IMR-90 (cell line): ENCODE results near the gene STAT5A. TPM values are rescaled to one million over a fixed set of nuclear protein-coding genes. Genes with fewer than 3 reads are reported as not detected.

Experiments used
- ATAC-seq: fragments of 200-7000 bp; cut with Tn5 transposase; 2 replicates; pipeline ENCODE4 v1.9.1; 2020; ENCODE audit warnings: low read depth, mild to moderate bottlenecking, moderate library complexity
- BruUV-seq: library from RNA; stranded (reverse); fragments of 400-500 nt; replicated peaks from 2 replicates; lab custom pipeline; 2021; lab: Mats Ljungman, UMichigan
- CTCF ChIA-PET: fragments of 300-600 bp; formaldehyde crosslinking; extraction: SDS; loops from one replicate; lab custom pipeline; 2021; ENCODE audit warnings: antibody characterized with exemption; lab: Yijun Ruan, JAX
- POLR2A ChIA-PET: fragments of 300-600 bp; sonication (Branson Sonifier 250); formaldehyde crosslinking; loops from one replicate; lab custom pipeline; 2022; ENCODE audit warnings: antibody characterized with exemption; ENCODE audit not compliant: unreplicated experiment; lab: Charles Lee
- DNase-seq: peaks from one replicate; pipeline ENCODE4 v3.0.0; 2013
- H2AFZ ChIP-seq: replicated peaks from 2 replicates; pipeline ENCODE3; 2013; ENCODE audit warnings: low read length, mild to moderate bottlenecking; ENCODE audit not compliant: poor library complexity
- H2AK5ac ChIP-seq: 2 replicates; pipeline ENCODE4 v1.6.1; 2013; ENCODE audit warnings: low read depth, low read length, inconsistent platforms
- H2AK9ac ChIP-seq: replicated peaks from 2 replicates; pipeline ENCODE3; 2013; ENCODE audit warnings: mild to moderate bottlenecking, low read depth, low read length, moderate library complexity; ENCODE audit not compliant: poor library complexity
- H2BK120ac ChIP-seq: 2 replicates; pipeline ENCODE4 v1.6.1; 2013; ENCODE audit warnings: low read depth, low read length, inconsistent platforms
- H2BK15ac ChIP-seq: 3 replicates; pipeline ENCODE4 v1.6.1; 2013; ENCODE audit warnings: low read depth, low read length, inconsistent platforms
- H2BK20ac ChIP-seq: 2 replicates; pipeline ENCODE4 v1.6.1; 2013; ENCODE audit warnings: low read depth, mild to moderate bottlenecking, inconsistent platforms, low read length, moderate library complexity
- H2BK5ac ChIP-seq: 2 replicates; pipeline ENCODE4 v1.6.1; 2013; ENCODE audit warnings: mild to moderate bottlenecking, low read depth, low read length, inconsistent platforms; ENCODE audit not compliant: poor library complexity, severe bottlenecking
- H3K14ac ChIP-seq: replicated peaks from 2 replicates; pipeline ENCODE4 v1.6.1; 2013; ENCODE audit warnings: low read depth, low read length, inconsistent platforms
- H3K18ac ChIP-seq: 2 replicates; pipeline ENCODE4 v1.6.1; 2013; ENCODE audit warnings: low read depth, low read length, control low read depth
- H3K23ac ChIP-seq: 2 replicates; pipeline ENCODE4 v1.6.1; 2013; ENCODE audit warnings: low read depth, low read length, inconsistent platforms
- H3K27ac ChIP-seq: 2 replicates; pipeline ENCODE4 v1.5.1; 2013; ENCODE audit warnings: mild to moderate bottlenecking, control low read depth, low read length; ENCODE audit not compliant: insufficient read depth
- H3K27me3 ChIP-seq: 2 replicates; pipeline ENCODE4 v1.6.1; 2013; ENCODE audit warnings: low read length; ENCODE audit not compliant: control insufficient read depth, insufficient read depth
- H3K36me3 ChIP-seq: 2 replicates; pipeline ENCODE4 v1.6.1; 2013; ENCODE audit warnings: low read length, mixed read lengths; ENCODE audit not compliant: control insufficient read depth, insufficient read depth
- H3K4ac ChIP-seq: 2 replicates; pipeline ENCODE4 v1.6.1; 2013; ENCODE audit warnings: low read depth, low read length, inconsistent platforms
- H3K4me1 ChIP-seq: 2 replicates; pipeline ENCODE4 v1.6.1; 2013; ENCODE audit warnings: low read length, mixed read lengths; ENCODE audit not compliant: control insufficient read depth, insufficient read depth
- H3K4me2 ChIP-seq: 2 replicates; pipeline ENCODE4 v1.6.1; 2013; ENCODE audit warnings: low read depth, mild to moderate bottlenecking, control low read depth, low read length, moderate library complexity
- H3K4me3 ChIP-seq: 2 replicates; pipeline ENCODE4 v1.5.1; 2013; ENCODE audit warnings: low read depth, mild to moderate bottlenecking, control low read depth, low read length, moderate library complexity; ENCODE audit not compliant: insufficient read depth
- H3K56ac ChIP-seq: 2 replicates; pipeline ENCODE4 v1.6.1; 2013; ENCODE audit warnings: low read length, inconsistent platforms; ENCODE audit not compliant: insufficient read depth; ENCODE audit errors: extremely low read depth
- H3K79me1 ChIP-seq, 2 experiments: 2 replicates each; pipeline ENCODE4 v1.6.1; 2013; ENCODE audit warnings: low read length in 2 of 2, inconsistent platforms in 1 of 2, low read depth in 1 of 2
- H3K9ac ChIP-seq: 2 replicates; pipeline ENCODE4 v1.6.1; 2013; ENCODE audit warnings: low read depth, low read length, control low read depth
- H3K9me1 ChIP-seq: 2 replicates; pipeline ENCODE4 v1.6.1; 2013; ENCODE audit warnings: low read length, inconsistent platforms; ENCODE audit not compliant: insufficient read depth
- H3K9me3 ChIP-seq: 2 replicates; pipeline ENCODE4 v1.6.1; 2013; ENCODE audit warnings: low read length; ENCODE audit not compliant: control insufficient read depth, insufficient read depth
- H4K20me1 ChIP-seq: 2 replicates; pipeline ENCODE4 v1.6.1; 2013; ENCODE audit warnings: low read length, inconsistent platforms; ENCODE audit not compliant: insufficient read depth
- H4K5ac ChIP-seq: 2 replicates; pipeline ENCODE4 v1.6.1; 2013; ENCODE audit warnings: mild to moderate bottlenecking, low read depth, low read length, control low read depth
- H4K8ac ChIP-seq, 2 experiments: 2 replicates each; pipeline ENCODE4 v1.6.1; 2013; ENCODE audit warnings: low read depth in 2 of 2, low read length in 2 of 2, control low read depth in 1 of 2, inconsistent platforms in 1 of 2
- H4K91ac ChIP-seq: 2 replicates; pipeline ENCODE4 v1.6.1; 2013; ENCODE audit warnings: low read depth, low read length, inconsistent platforms; ENCODE audit not compliant: insufficient read depth
- BHLHE40 ChIP-seq: fragments of 150-350 bp; IDR thresholded peaks from 2 replicates; pipeline ENCODE4 v1.6.1; 2016; ENCODE audit warnings: mild to moderate bottlenecking, low read depth, low read length
- MXI1 ChIP-seq: IDR thresholded peaks from 2 replicates; pipeline ENCODE4 v1.6.1; 2012; ENCODE audit warnings: low read depth, mild to moderate bottlenecking, low read length, moderate library complexity, borderline replicate concordance
- WGBS, 2 experiments: methylation state at CpG; one replicate each; pipeline versions ENCODE4 v1.1.5 to v1.1.7; 2013; ENCODE audit warnings: missing lambda C conversion rate in 2 of 2; ENCODE audit not compliant: insufficient read length in 1 of 2; ENCODE audit errors: extremely low coverage in 2 of 2; 5-methylcytosine and 5-hydroxymethylcytosine counted together
- dilution Hi-C: fragments of 300-500 bp; cut with HindIII; formaldehyde crosslinking; loops from one replicate; pipeline ENCODE4 v1.14.3; 2018; ENCODE audit warnings: low sequenced_read_pairs; ENCODE audit not compliant: unreplicated experiment
- in situ Hi-C: fragments of 300-500 bp; cut with MboI; formaldehyde crosslinking; loops from 3 replicates; pipeline ENCODE4 v1.14.3; 2019; ENCODE audit warnings: low sequenced_read_pairs, inconsistent platforms, mixed read lengths
- intact Hi-C: fragments of 100-400 bp; cut with micrococcal nuclease; formaldehyde crosslinking; loops from 2 replicates; pipeline ENCODE4 v1.10.0; 2022
- polyA plus RNA-seq, 3 experiments: library from polyadenylated mRNA; depleted of rRNA; stranded (reverse); fragments of >200 nt; gene quantifications; 2 replicates each; pipeline ENCODE4 v1.2.3, GENCODE V29; 2012; ENCODE audit warnings: low replicate concordance in 1 of 3
- total RNA-seq: library from RNA; depleted of rRNA; stranded (reverse); fragments of >200 nt; gene quantifications from 2 replicates; pipeline ENCODE4 v1.2.3, GENCODE V29; 2012

The STAT5A gene
- total and polyA plus RNA-seq, 2 of the 4 experiments (the other 2 are of a cell fraction) = 1.3 to 1.4 TPM

DNA sequence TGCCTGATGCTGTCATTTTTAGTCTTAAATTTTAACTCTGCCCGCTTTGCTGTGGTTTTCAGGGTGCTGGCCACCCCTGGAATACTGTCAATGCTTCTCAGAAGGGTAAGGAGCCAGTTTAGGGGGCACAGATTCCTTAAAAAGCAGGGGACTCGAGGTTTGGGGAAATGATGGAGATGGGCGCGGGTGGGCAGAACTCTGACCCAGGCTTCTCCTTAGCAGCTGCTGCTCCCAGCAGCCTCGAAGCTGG is 23.7 kb downstream of the STAT5A start:
- H3K27me3 ChIP-seq = no peaks in the 10 kb centered on the region
- H4K5ac ChIP-seq = no peak overlapping the region
- H2BK20ac ChIP-seq = no peak overlapping the region
- POLR2A ChIA-PET = interaction anchor here (0.5 to 0.6 kb wide), 3 partner anchors 208 to 325 kb away, joined by 3 to 17 read pairs (median 4); no protein-coding TSS in a partner anchor
- dilution Hi-C loops (no loop called here), intact Hi-C loops (no loop called here), in situ Hi-C loops (no loop called here)
- ATAC-seq (no peak), DNase-seq (no peak)
- H2BK5ac ChIP-seq = peak overlapping the region; percentile 10
- H3K36me3 ChIP-seq = peaks cover 36% of the 10 kb centered on the region
- H3K56ac ChIP-seq = no peak overlapping the region
- no peak overlapping the region for H3K14ac ChIP-seq
- no peaks in the 10 kb centered on the region for H4K20me1 ChIP-seq
- TF ChIP-seq BHLHE40 = no peak
- 0 out of 2 replicates have a peak, but pooled peaks have one; percentile 10 for TF ChIP-seq MXI1
- 10% methylated on average over 4 of the region's 5 CpGs; no CpG with 5 or more reads in 1 of the 2 experiments for WGBS, 2 experiments
- CTCF ChIA-PET = interaction anchor here (0.6 to 1.5 kb wide), 3 partner anchors 13 to 144 kb away, joined by 3 to 4 read pairs (median 3); no protein-coding TSS in a partner anchor
- H4K91ac ChIP-seq = no peak overlapping the region; the same call in 1 of the 2 replicates
- H2AFZ ChIP-seq = peak overlapping the region; percentile 73
- H3K79me1 ChIP-seq = 0 out of 4 replicates have a peak, but pooled peaks cover 0 to 11% of the 10 kb centered on the region in 2 experiments
- H3K23ac ChIP-seq = no peak overlapping the region
- H3K4me2 ChIP-seq = no peak overlapping the region
- no peak overlapping the region for H3K4me3 ChIP-seq
- BruUV-seq = no TSS peak
- H2BK120ac ChIP-seq = 0 out of 2 replicates have a peak overlapping the region, but pooled peaks have one; percentile 2
- H3K18ac ChIP-seq = no peak overlapping the region
- peak overlapping the region in 1 of 2 experiments; percentile 13; a peak in 1 of 4 replicates for H4K8ac ChIP-seq
- peak overlapping the region; percentile 7 for H2AK9ac ChIP-seq
- H3K4ac ChIP-seq = peak overlapping the region; percentile 24; the same call in 1 of the 2 replicates
- no peaks in the 10 kb centered on the region for H3K9me3 ChIP-seq
- H2BK15ac ChIP-seq = no peak overlapping the region
- peak overlapping the region; percentile 30; the same call in 1 of the 2 replicates for H3K27ac ChIP-seq
- no peak overlapping the region for H3K9ac ChIP-seq
- H3K4me1 ChIP-seq = peaks cover 11% of the 10 kb centered on the region
- no peak overlapping the region for H2AK5ac ChIP-seq
- no peaks in the 10 kb centered on the region for H3K9me1 ChIP-seq
